HepG2 (cell line): Measurements from ENCODE around the gene RCAN2.

Experiments
- SP1 ChIP-seq, 2 experiments: fragments of 450-650 bp in 1 of 2; sonication (generic) in 1 of 2; formaldehyde crosslinking in 1 of 2; IDR thresholded peaks; 2 replicates each; pipeline versions ENCODE4 v1.4.0 to v1.6.1; 2016 to 2020; ENCODE audit warnings: missing genetic modification reagents in 1 of 2
- ZC3H4 ChIP-seq: sonication (generic); formaldehyde crosslinking; IDR thresholded peaks from 2 replicates; pipeline ENCODE4 v1.4.0; 2020; ENCODE audit warnings: missing genetic modification reagents, borderline replicate concordance
- ZMAT3 ChIP-seq: sonication (generic); formaldehyde crosslinking; conservative IDR thresholded peaks from 2 replicates; pipeline ENCODE4 v1.7.0; 2021; ENCODE audit warnings: missing genetic modification reagents
- TF ChIP-seq, protein P1 (sequence below): IDR thresholded peaks from 2 replicates; pipeline ENCODE4 v1.6.1; 2016
- TF ChIP-seq, protein P2 (sequence below): sonication (generic); formaldehyde crosslinking; IDR thresholded peaks from 2 replicates; pipeline ENCODE4 v1.5.0; 2020; ENCODE audit warnings: missing genetic modification reagents, mild to moderate bottlenecking, borderline replicate concordance
- TF ChIP-seq, protein P3 (sequence below): sonication (generic); formaldehyde crosslinking; IDR thresholded peaks from 2 replicates; pipeline ENCODE4 v1.5.1; 2020; ENCODE audit warnings: mild to moderate bottlenecking, missing genetic modification reagents, moderate library complexity

DNA sequence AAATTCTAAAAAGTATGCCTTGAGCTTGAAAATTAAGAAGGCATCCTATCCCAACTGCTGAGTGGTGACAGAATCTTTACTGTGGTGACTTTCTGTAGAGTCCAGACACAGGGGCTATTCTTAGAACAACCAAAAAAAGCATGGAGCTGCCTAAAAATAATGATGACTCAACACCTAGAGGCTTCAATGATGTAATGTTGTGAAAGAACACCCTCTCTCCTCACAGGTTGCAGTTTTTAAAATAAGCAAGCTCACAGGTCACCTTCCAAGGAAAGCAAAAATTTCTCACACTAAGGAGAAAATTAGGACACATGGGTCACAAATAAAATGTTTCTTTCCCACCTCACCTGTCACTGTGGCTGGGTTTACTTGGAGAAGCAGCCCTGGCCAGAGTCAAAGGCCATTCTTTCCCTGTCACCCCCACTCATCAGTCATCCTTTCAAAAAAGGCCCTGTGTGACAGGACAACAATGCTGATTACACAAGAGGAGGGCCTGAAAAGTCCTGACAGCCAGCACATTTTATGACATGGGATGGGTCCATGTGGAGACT lies 53.5 kb downstream of the RCAN2 start:
- TF ChIP-seq, protein P1, sequence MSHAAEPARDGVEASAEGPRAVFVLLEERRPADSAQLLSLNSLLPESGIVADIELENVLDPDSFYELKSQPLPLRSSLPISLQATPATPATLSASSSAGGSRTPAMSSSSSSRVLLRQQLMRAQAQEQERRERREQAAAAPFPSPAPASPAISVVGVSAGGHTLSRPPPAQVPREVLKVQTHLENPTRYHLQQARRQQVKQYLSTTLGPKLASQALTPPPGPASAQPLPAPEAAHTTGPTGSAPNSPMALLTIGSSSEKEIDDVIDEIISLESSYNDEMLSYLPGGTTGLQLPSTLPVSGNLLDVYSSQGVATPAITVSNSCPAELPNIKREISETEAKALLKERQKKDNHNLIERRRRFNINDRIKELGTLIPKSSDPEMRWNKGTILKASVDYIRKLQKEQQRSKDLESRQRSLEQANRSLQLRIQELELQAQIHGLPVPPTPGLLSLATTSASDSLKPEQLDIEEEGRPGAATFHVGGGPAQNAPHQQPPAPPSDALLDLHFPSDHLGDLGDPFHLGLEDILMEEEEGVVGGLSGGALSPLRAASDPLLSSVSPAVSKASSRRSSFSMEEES (CRISPR knock-in tag): no peak
- TF ChIP-seq ZMAT3 (CRISPR knock-in tag) (no peak), ZC3H4 (no peak), SP1 (IDR thresholded peaks at IDR 0.05) (no peak), SP1 (CRISPR knock-in tag; IDR thresholded peaks at IDR 0.05) (no peak)
- TF ChIP-seq, protein P2, sequence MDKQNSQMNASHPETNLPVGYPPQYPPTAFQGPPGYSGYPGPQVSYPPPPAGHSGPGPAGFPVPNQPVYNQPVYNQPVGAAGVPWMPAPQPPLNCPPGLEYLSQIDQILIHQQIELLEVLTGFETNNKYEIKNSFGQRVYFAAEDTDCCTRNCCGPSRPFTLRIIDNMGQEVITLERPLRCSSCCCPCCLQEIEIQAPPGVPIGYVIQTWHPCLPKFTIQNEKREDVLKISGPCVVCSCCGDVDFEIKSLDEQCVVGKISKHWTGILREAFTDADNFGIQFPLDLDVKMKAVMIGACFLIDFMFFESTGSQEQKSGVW (CRISPR knock-in tag): no peak
- TF ChIP-seq, protein P3, sequence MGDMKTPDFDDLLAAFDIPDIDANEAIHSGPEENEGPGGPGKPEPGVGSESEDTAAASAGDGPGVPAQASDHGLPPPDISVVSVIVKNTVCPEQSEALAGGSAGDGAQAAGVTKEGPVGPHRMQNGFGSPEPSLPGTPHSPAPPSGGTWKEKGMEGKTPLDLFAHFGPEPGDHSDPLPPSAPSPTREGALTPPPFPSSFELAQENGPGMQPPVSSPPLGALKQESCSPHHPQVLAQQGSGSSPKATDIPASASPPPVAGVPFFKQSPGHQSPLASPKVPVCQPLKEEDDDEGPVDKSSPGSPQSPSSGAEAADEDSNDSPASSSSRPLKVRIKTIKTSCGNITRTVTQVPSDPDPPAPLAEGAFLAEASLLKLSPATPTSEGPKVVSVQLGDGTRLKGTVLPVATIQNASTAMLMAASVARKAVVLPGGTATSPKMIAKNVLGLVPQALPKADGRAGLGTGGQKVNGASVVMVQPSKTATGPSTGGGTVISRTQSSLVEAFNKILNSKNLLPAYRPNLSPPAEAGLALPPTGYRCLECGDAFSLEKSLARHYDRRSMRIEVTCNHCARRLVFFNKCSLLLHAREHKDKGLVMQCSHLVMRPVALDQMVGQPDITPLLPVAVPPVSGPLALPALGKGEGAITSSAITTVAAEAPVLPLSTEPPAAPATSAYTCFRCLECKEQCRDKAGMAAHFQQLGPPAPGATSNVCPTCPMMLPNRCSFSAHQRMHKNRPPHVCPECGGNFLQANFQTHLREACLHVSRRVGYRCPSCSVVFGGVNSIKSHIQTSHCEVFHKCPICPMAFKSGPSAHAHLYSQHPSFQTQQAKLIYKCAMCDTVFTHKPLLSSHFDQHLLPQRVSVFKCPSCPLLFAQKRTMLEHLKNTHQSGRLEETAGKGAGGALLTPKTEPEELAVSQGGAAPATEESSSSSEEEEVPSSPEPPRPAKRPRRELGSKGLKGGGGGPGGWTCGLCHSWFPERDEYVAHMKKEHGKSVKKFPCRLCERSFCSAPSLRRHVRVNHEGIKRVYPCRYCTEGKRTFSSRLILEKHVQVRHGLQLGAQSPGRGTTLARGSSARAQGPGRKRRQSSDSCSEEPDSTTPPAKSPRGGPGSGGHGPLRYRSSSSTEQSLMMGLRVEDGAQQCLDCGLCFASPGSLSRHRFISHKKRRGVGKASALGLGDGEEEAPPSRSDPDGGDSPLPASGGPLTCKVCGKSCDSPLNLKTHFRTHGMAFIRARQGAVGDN: no peak
